Measurements from ENCODE around the gene ENDOD1.
A peak's percentile ranks its signal among the peaks of the same experiment; 100 is the strongest.

The ENDOD1 gene

GRCh38 chr11:95065336-95065735 is 24.3 kb upstream of the ENDOD1 start:
- no peaks in the 10 kb centered on the region for H3K9me3 ChIP-seq (ENCODE audit: control insufficient read depth, low read length)
- H3K9ac ChIP-seq (ENCODE audit: low read length): no peak overlapping the region
- no peaks in the 10 kb centered on the region for H3K27me3 ChIP-seq (ENCODE audit: control insufficient read depth, insufficient read depth, low read length)
- H3K36me3 ChIP-seq (ENCODE audit: control insufficient read depth, insufficient read depth, low read length): no peaks in the 10 kb centered on the region
- peaks cover 9% of the 10 kb centered on the region for H3K4me1 ChIP-seq (ENCODE audit: control insufficient read depth, insufficient read depth, low read length)
- H3K4me3 ChIP-seq (ENCODE audit: low read length): no peak overlapping the region

- H3K9ac ChIP-seq (ENCODE audit: low read length): peak within 1 kb of the TSS; percentile 90
- peaks cover 11% of the 10 kb centered on the region for H3K4me1 ChIP-seq (ENCODE audit: control insufficient read depth, insufficient read depth, low read length)
- H3K27me3 ChIP-seq (ENCODE audit: control insufficient read depth, insufficient read depth, low read length): no peaks in the 10 kb centered on the region
- peak within 1 kb of the TSS; percentile 91 for H3K4me3 ChIP-seq (ENCODE audit: low read length)
- H3K9me3 ChIP-seq (ENCODE audit: control insufficient read depth, low read length): no peaks in the 10 kb centered on the region
- no peaks in the 10 kb centered on the region for H3K36me3 ChIP-seq (ENCODE audit: control insufficient read depth, insufficient read depth, low read length)
Measured at GRCh38 chr11:95066716-95067038, 23.0 kb upstream of the ENDOD1 start, which contains the start of gene SRSF8. TSS of gene SRSF8 (plus strand) at chr11:95066919. CDS start at chr11:95067227, 308 bp downstream.

- no peaks in the 10 kb centered on the region for H3K9me3 ChIP-seq (ENCODE audit: control insufficient read depth, low read length)
- H3K27me3 ChIP-seq (ENCODE audit: control insufficient read depth, insufficient read depth, low read length): no peaks in the 10 kb centered on the region
- peak overlapping the region; percentile 90 for H3K9ac ChIP-seq (ENCODE audit: low read length)
- no peaks in the 10 kb centered on the region for H3K36me3 ChIP-seq (ENCODE audit: control insufficient read depth, insufficient read depth, low read length)
- peaks cover 11% of the 10 kb centered on the region for H3K4me1 ChIP-seq (ENCODE audit: control insufficient read depth, insufficient read depth, low read length)
- peak overlapping the region; percentile 91 for H3K4me3 ChIP-seq (ENCODE audit: low read length)
Measured at GRCh38 chr11:95067039-95067840, 22.4 kb upstream of the ENDOD1 start.

GRCh38 chr11:95067841-95068219 is 21.8 kb upstream of the ENDOD1 start:
- H3K36me3 ChIP-seq (ENCODE audit: control insufficient read depth, insufficient read depth, low read length): no peaks in the 10 kb centered on the region
- H3K9ac ChIP-seq (ENCODE audit: low read length): peak overlapping the region; percentile 90
- no peaks in the 10 kb centered on the region for H3K27me3 ChIP-seq (ENCODE audit: control insufficient read depth, insufficient read depth, low read length)
- H3K4me3 ChIP-seq (ENCODE audit: low read length): peak overlapping the region; percentile 91
- peaks cover 11% of the 10 kb centered on the region for H3K4me1 ChIP-seq (ENCODE audit: control insufficient read depth, insufficient read depth, low read length)
- no peaks in the 10 kb centered on the region for H3K9me3 ChIP-seq (ENCODE audit: control insufficient read depth, low read length)

GRCh38 chr11:95068549-95068948 is 21.1 kb upstream of the ENDOD1 start:
- Histone ChIP-seq H3K4me3 (ENCODE audit: low read length) (peak overlapping the region; percentile 91), H3K27me3 (ENCODE audit: control insufficient read depth, insufficient read depth, low read length) (no peaks in the 10 kb centered on the region), H3K4me1 (ENCODE audit: control insufficient read depth, insufficient read depth, low read length) (peaks cover 11% of the 10 kb centered on the region), H3K9me3 (ENCODE audit: control insufficient read depth, low read length) (no peaks in the 10 kb centered on the region), H3K36me3 (ENCODE audit: control insufficient read depth, insufficient read depth, low read length) (no peaks in the 10 kb centered on the region), H3K9ac (ENCODE audit: low read length) (peak overlapping the region; percentile 90)

GRCh38 chr11:95070471-95070870 is 19.2 kb upstream of the ENDOD1 start:
- Histone ChIP-seq H3K36me3 (ENCODE audit: control insufficient read depth, insufficient read depth, low read length) (no peaks in the 10 kb centered on the region), H3K4me1 (ENCODE audit: control insufficient read depth, insufficient read depth, low read length) (peaks cover 20% of the 10 kb centered on the region), H3K27me3 (ENCODE audit: control insufficient read depth, insufficient read depth, low read length) (no peaks in the 10 kb centered on the region), H3K4me3 (ENCODE audit: low read length) (no peak overlapping the region), H3K9me3 (ENCODE audit: control insufficient read depth, low read length) (no peaks in the 10 kb centered on the region), H3K9ac (ENCODE audit: low read length) (no peak overlapping the region)

GRCh38 chr11:95072948-95073347 is 16.7 kb upstream of the ENDOD1 start:
- H3K4me1 ChIP-seq (ENCODE audit: control insufficient read depth, insufficient read depth, low read length): peaks cover 20% of the 10 kb centered on the region
- H3K36me3 ChIP-seq (ENCODE audit: control insufficient read depth, insufficient read depth, low read length): no peaks in the 10 kb centered on the region
- H3K9me3 ChIP-seq (ENCODE audit: control insufficient read depth, low read length): no peaks in the 10 kb centered on the region
- H3K9ac ChIP-seq (ENCODE audit: low read length): no peak overlapping the region
- H3K27me3 ChIP-seq (ENCODE audit: control insufficient read depth, insufficient read depth, low read length): no peaks in the 10 kb centered on the region
- no peak overlapping the region for H3K4me3 ChIP-seq (ENCODE audit: low read length)

- Histone ChIP-seq H3K9ac (ENCODE audit: low read length) (no peak overlapping the region), H3K4me3 (ENCODE audit: low read length) (no peak overlapping the region), H3K36me3 (ENCODE audit: control insufficient read depth, insufficient read depth, low read length) (no peaks in the 10 kb centered on the region), H3K4me1 (ENCODE audit: control insufficient read depth, insufficient read depth, low read length) (peaks cover 12% of the 10 kb centered on the region), H3K9me3 (ENCODE audit: control insufficient read depth, low read length) (no peaks in the 10 kb centered on the region), H3K27me3 (ENCODE audit: control insufficient read depth, insufficient read depth, low read length) (no peaks in the 10 kb centered on the region)
Measured at GRCh38 chr11:95074792-95075563, 14.7 kb upstream of the ENDOD1 start.

GRCh38 chr11:95076416-95076815 is 13.2 kb upstream of the ENDOD1 start:
- Histone ChIP-seq H3K9ac (ENCODE audit: low read length) (no peak overlapping the region), H3K4me1 (ENCODE audit: control insufficient read depth, insufficient read depth, low read length) (peaks cover 9% of the 10 kb centered on the region), H3K4me3 (ENCODE audit: low read length) (no peak overlapping the region)

GRCh38 chr11:95076981-95077380 is 12.7 kb upstream of the ENDOD1 start:
- Histone ChIP-seq H3K36me3 (ENCODE audit: control insufficient read depth, insufficient read depth, low read length) (no peaks in the 10 kb centered on the region), H3K27me3 (ENCODE audit: control insufficient read depth, insufficient read depth, low read length) (no peaks in the 10 kb centered on the region), H3K4me3 (ENCODE audit: low read length) (no peak overlapping the region), H3K4me1 (ENCODE audit: control insufficient read depth, insufficient read depth, low read length) (peaks cover 9% of the 10 kb centered on the region), H3K9me3 (ENCODE audit: control insufficient read depth, low read length) (no peaks in the 10 kb centered on the region), H3K9ac (ENCODE audit: low read length) (no peak overlapping the region)

More at GRCh38 chr11:95076416-95076815, 13.2 kb upstream of the ENDOD1 start:
- Histone ChIP-seq H3K9me3 (ENCODE audit: control insufficient read depth, low read length) (no peaks in the 10 kb centered on the region), H3K36me3 (ENCODE audit: control insufficient read depth, insufficient read depth, low read length) (no peaks in the 10 kb centered on the region), H3K27me3 (ENCODE audit: control insufficient read depth, insufficient read depth, low read length) (no peaks in the 10 kb centered on the region)

- no peak overlapping the region for H3K9ac ChIP-seq (ENCODE audit: low read length)
- H3K36me3 ChIP-seq (ENCODE audit: control insufficient read depth, insufficient read depth, low read length): no peaks in the 10 kb centered on the region
- no peaks in the 10 kb centered on the region for H3K27me3 ChIP-seq (ENCODE audit: control insufficient read depth, insufficient read depth, low read length)
- H3K4me3 ChIP-seq (ENCODE audit: low read length): no peak overlapping the region
- H3K4me1 ChIP-seq (ENCODE audit: control insufficient read depth, insufficient read depth, low read length): peaks cover 9% of the 10 kb centered on the region
- no peaks in the 10 kb centered on the region for H3K9me3 ChIP-seq (ENCODE audit: control insufficient read depth, low read length)
Measured at GRCh38 chr11:95078526-95078925, 11.1 kb upstream of the ENDOD1 start.

GRCh38 chr11:95081010-95081409 is 8.6 kb upstream of the ENDOD1 start:
- Histone ChIP-seq H3K36me3 (ENCODE audit: control insufficient read depth, insufficient read depth, low read length) (no peaks in the 10 kb centered on the region), H3K4me3 (ENCODE audit: low read length) (no peak overlapping the region), H3K4me1 (ENCODE audit: control insufficient read depth, insufficient read depth, low read length) (no peaks in the 10 kb centered on the region), H3K9me3 (ENCODE audit: control insufficient read depth, low read length) (no peaks in the 10 kb centered on the region), H3K9ac (ENCODE audit: low read length) (no peak overlapping the region), H3K27me3 (ENCODE audit: control insufficient read depth, insufficient read depth, low read length) (no peaks in the 10 kb centered on the region)
